ENCODE results near the gene SYNJ2BP.

DNA sequence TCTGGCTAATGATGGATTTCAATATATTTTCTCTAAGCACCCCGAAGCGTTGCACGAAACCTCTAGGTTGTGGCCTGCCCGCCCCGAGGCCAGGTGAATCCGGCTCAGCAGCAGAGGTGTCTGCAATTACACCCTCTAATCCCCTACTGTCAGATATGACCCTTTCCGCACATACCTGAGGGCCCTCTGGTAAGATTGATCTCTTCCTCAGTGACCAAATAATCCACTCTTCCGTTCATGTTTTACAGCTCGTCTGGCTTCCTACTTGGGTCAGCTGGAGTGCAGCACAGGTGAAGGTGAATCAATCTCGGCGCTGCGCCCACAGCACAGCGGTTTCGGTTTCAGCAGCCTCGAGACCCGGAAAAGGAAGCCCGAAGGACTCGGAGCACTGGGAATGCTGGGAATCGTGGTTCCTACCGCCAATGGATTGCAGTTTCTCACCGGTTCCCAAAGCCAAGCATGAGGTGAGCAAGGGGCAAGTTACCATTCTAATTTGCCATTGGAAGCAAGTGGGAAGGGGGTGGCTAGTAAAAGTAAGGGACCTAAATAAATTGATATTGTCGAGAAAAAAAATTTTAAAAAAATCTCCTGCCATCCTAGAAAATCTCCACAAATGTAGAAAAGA, at the start of gene SYNJ2BP:
- no peak for TF ChIP-seq CTCF (IDR thresholded peaks at IDR 0.05 in 2 of 3, conservative IDR thresholded peaks at IDR 0.05 in 1 of 3; ENCODE audit: borderline replicate concordance in 1 of 3, insufficient read depth in 1 of 3, low read depth in 2 of 3, low read length in 2 of 3)
- no peak; the same call in 1 of the 2 replicates for TF ChIP-seq FOSL1 (IDR thresholded peaks at IDR 0.05; ENCODE audit: low read depth)
- no peak for TF ChIP-seq TCF7L2 (IDR thresholded peaks at IDR 0.05; ENCODE audit: borderline replicate concordance, extremely low read depth, insufficient read depth, insufficient read length)
- peak; percentile 74; the same call in 1 of the 2 replicates for TF ChIP-seq CBX3 (IDR thresholded peaks at IDR 0.05; ENCODE audit: low read depth)
- peak; percentile 83 for TF ChIP-seq POLR2AphosphoS5 (IDR thresholded peaks at IDR 0.05; ENCODE audit: low read depth, low read length)
- no peak for TF ChIP-seq EZH2phosphoT487 (IDR thresholded peaks at IDR 0.05; ENCODE audit: borderline replicate concordance)
- TF ChIP-seq ZBTB33 (IDR thresholded peaks at IDR 0.05; ENCODE audit: extremely low read depth, insufficient replicate concordance, low read length), result no peak
- TF ChIP-seq CEBPB (IDR thresholded peaks at IDR 0.05; ENCODE audit: low read depth), result no peak
- no peak for TF ChIP-seq ZNF274 (IDR thresholded peaks at IDR 0.05; ENCODE audit: low read depth, low read length)
